Type B pancreatic cell (in vitro differentiated cells): ENCODE data around the gene ATG7. TPM values are rescaled to one million over a fixed set of nuclear protein-coding genes. Genes with fewer than 3 reads are reported as not detected.
A peak's percentile ranks its signal among the peaks of the same experiment; 100 is the strongest.
"Not testable (repeated sequence)": the region's sequence is repeated elsewhere in the genome, so short reads cannot be mapped to it uniquely, and the experiment has no call there.

Source experiments
- DNase-seq: peaks from one replicate; pipeline ENCODE4 v3.0.0; 2021; ENCODE audit warnings: mixed read lengths; ENCODE audit not compliant: unreplicated experiment; ENCODE audit errors: extremely low spot score
- H3K27ac Mint-ChIP-seq: 2 replicates; pipeline ENCODE4 v1.8.0; 2021; ENCODE audit warnings: mild to moderate bottlenecking, mixed read lengths
- H3K27me3 Mint-ChIP-seq: 2 replicates; pipeline ENCODE4 v1.8.0; 2021; ENCODE audit warnings: mixed read lengths
- H3K36me3 Mint-ChIP-seq: 2 replicates; pipeline ENCODE4 v1.8.0; 2021; ENCODE audit warnings: mixed read lengths
- H3K4me1 Mint-ChIP-seq: one replicate; pipeline ENCODE4 v1.8.0; 2021; ENCODE audit warnings: mixed read lengths; ENCODE audit not compliant: unreplicated experiment
- H3K4me3 Mint-ChIP-seq: 2 replicates; pipeline ENCODE4 v1.8.0; 2021; ENCODE audit warnings: mild to moderate bottlenecking, mixed read lengths
- H3K9me3 Mint-ChIP-seq: 2 replicates; pipeline ENCODE4 v1.8.0; 2021; ENCODE audit warnings: mixed read lengths
- total RNA-seq: library from RNA; stranded (reverse); gene quantifications from 2 replicates; pipeline ENCODE4 v1.2.1, GENCODE V29; 2021; ENCODE audit warnings: low replicate concordance
- TF ChIP-seq, protein P1 (sequence below): fragments of 200-600 bp; sonication (generic); conservative IDR thresholded peaks from 2 replicates; pipeline ENCODE4 v1.5.0; 2021; ENCODE audit warnings: antibody characterized with exemption, mild to moderate bottlenecking

Gene ATG7
- total RNA-seq, 1 donor from 2014 or later: 32.4 TPM

DNA sequence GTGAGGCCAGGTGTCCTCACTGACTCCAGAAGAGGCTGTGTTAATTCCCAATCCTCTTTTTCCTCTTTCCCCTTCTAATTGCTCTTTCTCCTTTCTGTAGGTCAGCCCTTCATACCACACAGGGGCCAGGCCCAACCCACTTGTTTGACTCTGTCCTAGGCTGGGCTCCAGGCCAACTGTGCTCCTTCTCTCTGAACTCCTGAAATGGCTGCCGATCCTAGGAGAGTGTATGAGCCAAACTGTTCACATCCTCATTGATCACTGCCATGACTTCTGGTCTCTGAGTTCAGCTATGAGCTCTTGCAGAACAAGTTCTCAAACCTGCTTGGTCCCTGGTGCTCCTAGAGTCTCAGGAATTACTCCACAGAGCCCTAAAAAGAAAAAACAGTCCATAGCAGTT is 226.4 kb downstream of the ATG7 start:
- H3K36me3 Mint-ChIP-seq: peaks cover 9% of the 10 kb centered on the region
- H3K27ac Mint-ChIP-seq: peak overlapping the region; percentile 91
- H3K9me3 Mint-ChIP-seq: peaks cover 5% of the 10 kb centered on the region
- peak overlapping the region; percentile 69 for H3K4me3 Mint-ChIP-seq
- DNase-seq: no peak
- H3K27me3 Mint-ChIP-seq: no peaks in the 10 kb centered on the region
- TF ChIP-seq, protein P1, sequence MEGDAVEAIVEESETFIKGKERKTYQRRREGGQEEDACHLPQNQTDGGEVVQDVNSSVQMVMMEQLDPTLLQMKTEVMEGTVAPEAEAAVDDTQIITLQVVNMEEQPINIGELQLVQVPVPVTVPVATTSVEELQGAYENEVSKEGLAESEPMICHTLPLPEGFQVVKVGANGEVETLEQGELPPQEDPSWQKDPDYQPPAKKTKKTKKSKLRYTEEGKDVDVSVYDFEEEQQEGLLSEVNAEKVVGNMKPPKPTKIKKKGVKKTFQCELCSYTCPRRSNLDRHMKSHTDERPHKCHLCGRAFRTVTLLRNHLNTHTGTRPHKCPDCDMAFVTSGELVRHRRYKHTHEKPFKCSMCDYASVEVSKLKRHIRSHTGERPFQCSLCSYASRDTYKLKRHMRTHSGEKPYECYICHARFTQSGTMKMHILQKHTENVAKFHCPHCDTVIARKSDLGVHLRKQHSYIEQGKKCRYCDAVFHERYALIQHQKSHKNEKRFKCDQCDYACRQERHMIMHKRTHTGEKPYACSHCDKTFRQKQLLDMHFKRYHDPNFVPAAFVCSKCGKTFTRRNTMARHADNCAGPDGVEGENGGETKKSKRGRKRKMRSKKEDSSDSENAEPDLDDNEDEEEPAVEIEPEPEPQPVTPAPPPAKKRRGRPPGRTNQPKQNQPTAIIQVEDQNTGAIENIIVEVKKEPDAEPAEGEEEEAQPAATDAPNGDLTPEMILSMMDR: no peak
- H3K4me1 Mint-ChIP-seq: peaks cover 25% of the 10 kb centered on the region

DNA sequence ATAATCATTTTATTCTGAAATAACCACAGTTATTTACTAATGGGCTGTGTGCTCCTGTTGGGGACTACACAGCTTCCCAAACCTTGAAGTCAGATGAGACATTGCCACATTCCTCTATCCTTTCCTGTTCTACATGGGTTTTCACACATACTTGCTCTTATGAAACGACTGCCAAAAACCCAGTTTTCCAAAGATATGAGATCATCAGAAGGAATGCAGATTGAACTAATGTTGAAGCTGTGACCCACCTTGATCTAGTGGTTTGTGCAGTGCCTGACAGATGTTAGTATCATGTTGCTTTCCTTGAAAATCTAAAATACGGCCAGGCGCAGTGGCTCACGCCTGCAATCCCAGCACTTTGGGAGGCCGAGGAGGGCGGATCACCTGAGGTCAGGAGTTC is 226.9 kb downstream of the ATG7 start:
- Mint-ChIP-seq H3K4me1 (peaks cover 25% of the 10 kb centered on the region), H3K36me3 (peaks cover 6% of the 10 kb centered on the region), H3K9me3 (peaks cover 5% of the 10 kb centered on the region), H3K27ac (peak overlapping the region; percentile 91), H3K27me3 (no peaks in the 10 kb centered on the region), H3K4me3 (no peak overlapping the region)
- no peak for DNase-seq
- TF ChIP-seq, protein P1: no peak

DNA sequence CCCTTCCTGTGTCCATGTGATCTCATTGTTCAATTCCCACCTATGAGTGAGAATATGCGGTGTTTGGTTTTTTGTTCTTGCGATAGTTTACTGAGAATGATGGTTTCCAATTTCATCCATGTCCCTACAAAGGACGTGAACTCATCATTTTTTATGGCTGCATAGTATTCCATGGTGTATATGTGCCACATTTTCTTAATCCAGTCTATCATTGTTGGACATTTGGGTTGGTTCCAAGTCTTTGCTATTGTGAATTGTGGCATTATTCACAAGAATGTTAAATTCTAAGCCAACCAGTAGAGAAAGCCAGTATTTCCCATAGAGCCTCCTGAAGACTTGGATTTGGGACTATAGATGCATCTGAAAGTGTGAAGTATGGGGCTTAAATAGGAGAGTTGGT is 230.2 kb downstream of the ATG7 start:
- H3K27me3 Mint-ChIP-seq, H3K4me1 Mint-ChIP-seq: not testable (repeated sequence)

DNA sequence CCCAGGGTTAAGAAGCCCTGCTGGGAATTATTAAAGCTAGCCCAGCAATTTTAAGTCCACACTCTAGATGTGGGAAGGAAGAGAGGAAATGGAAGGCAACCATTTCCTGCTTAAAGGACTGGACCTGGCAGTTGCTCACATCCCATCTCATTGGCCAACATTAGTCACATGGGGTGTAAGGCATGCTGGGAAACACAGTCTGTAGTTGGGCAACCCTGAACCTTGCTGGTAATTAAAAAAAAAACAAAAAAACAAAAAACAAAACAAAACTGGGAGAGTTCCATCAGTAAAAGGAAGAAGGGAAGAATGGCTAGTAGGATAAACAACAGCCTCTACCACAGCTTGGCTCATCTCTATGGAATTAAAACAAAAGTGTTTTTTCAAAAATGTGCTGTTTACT is 235.5 kb downstream of the ATG7 start:
- Mint-ChIP-seq H3K4me1 (peaks cover 27% of the 10 kb centered on the region), H3K9me3 (no peaks in the 10 kb centered on the region), H3K27ac (no peak overlapping the region), H3K4me3 (no peak overlapping the region), H3K36me3 (no peaks in the 10 kb centered on the region), H3K27me3 (no peaks in the 10 kb centered on the region)
- TF ChIP-seq, protein P1: no peak
- DNase-seq: no peak

More for the DNA sequence above, 230.2 kb downstream of the ATG7 start:
- H3K27ac Mint-ChIP-seq, H3K36me3 Mint-ChIP-seq, DNase-seq, H3K4me3 Mint-ChIP-seq, H3K9me3 Mint-ChIP-seq: not testable (repeated sequence)

DNA sequence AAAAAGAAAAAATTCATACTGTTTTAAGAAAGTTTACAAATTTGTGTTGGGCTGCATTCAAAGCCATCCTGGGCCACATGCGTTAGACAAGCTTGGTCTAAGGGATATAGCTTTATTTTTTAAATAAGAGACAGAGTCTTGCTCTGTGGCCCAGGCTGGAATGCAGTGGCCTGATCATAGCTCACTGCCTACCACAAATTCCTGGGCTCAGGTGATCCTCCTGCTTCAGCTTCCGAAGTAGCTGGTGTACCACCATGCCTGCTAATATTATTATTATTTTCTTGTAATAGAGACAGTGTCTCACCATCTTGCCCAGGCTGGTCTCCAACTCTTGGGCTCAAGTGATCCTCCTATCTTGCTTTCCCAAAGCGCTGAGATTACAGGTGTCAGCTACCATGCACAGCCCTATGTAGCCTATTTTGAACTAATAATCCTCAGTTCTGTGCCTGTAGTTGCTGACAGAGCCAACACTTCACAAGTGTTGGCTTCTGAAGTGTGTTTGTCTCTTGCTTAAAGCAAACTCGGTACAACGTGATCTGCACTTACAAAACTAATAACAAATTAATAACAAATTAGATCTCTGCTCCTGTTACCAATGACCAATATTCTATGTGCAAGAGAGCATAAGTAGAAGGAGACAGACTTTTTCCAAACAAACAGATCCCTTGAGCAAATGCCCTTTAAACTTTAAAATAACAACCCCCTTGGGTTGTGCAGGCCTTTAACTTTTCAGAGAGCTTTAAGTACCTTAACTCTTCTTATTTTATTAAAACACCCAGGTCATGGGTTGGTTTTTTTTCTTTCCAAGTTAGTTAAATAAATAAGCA is 236.4 kb downstream of the ATG7 start:
- H3K27me3 Mint-ChIP-seq: no peaks in the 10 kb centered on the region
- TF ChIP-seq, protein P1: no peak
- H3K9me3 Mint-ChIP-seq: no peaks in the 10 kb centered on the region
- no peak for DNase-seq
- peaks cover 27% of the 10 kb centered on the region for H3K4me1 Mint-ChIP-seq
- no peaks in the 10 kb centered on the region for H3K36me3 Mint-ChIP-seq
- H3K4me3 Mint-ChIP-seq: peak overlapping the region; percentile 70
- peak overlapping the region; percentile 76 for H3K27ac Mint-ChIP-seq

DNA sequence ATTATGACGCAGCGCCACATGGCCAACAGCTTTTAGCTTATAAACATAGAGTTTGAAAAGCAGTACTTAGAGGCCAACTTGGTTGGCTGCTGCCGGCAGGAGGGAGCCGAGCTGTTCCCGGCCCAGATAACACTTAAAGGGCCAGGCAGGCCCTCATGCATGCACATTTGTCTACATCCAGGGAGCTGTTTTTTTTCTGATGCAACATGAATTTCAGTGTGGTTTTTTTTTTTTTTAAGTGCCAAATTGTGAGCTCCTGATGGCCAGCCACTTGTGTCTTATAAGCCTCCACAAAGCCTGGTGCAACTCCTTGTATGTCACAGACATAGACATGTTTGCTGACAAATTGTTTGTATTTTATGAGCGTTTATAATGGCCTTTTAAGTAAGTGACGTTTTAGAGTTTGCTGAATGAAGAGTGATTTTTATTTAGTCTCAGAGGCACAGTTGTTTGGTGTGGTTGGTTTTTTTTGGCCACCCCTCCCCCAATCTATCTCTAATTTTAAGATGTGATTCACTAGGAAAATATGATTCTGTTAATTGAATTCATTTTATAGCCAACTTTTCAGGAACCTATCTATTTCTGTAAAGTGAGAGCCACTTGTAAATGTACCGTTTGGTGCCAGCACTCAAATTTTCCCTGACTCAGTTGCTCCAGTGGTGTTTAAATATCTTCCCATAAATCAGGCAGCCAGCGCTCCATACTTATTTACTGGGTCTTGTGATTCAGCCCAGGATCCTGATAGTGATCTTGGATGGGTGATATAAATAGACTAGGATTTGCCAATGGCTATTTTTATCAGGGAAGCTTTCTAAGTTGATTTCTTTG is 237.2 kb downstream of the ATG7 start:
- H3K27ac Mint-ChIP-seq: peak overlapping the region; percentile 76
- no peak for DNase-seq
- TF ChIP-seq, protein P1: peak; percentile 30
- H3K4me1 Mint-ChIP-seq: peaks cover 35% of the 10 kb centered on the region
- H3K36me3 Mint-ChIP-seq: no peaks in the 10 kb centered on the region
- H3K9me3 Mint-ChIP-seq: no peaks in the 10 kb centered on the region
- H3K27me3 Mint-ChIP-seq: no peaks in the 10 kb centered on the region
- peak overlapping the region; percentile 73 for H3K4me3 Mint-ChIP-seq
